Stromal cell of bone marrow (primary cell): Measurements from ENCODE around the gene LRRN2.
"Not testable (repeated sequence)": the region's sequence is repeated elsewhere in the genome, so short reads cannot be mapped to it uniquely, and the experiment has no call there.

Source experiments
- DNase-seq: peaks from one replicate; pipeline ENCODE4 v3.0.0-alpha.2; 2012; ENCODE audit warnings: low read depth

LRRN2 gene

GRCh38 chr1:204574016-204574864, 111.3 kb downstream of the LRRN2 start:
- DNase-seq = no peak

- DNase-seq = no peak
These were observed 112.3 kb downstream of the LRRN2 start for GRCh38 chr1:204572923-204573922.

GRCh38 chr1:204571631-204572030, 113.9 kb downstream of the LRRN2 start:
- DNase-seq = no peak

GRCh38 chr1:204571128-204571527, 114.4 kb downstream of the LRRN2 start:
- DNase-seq = no peak

- DNase-seq = not testable (repeated sequence)
These were observed 115.5 kb downstream of the LRRN2 start for GRCh38 chr1:204570021-204570420.

- DNase-seq = no peak
These were observed 116.1 kb downstream of the LRRN2 start for GRCh38 chr1:204569478-204569877.

- no peak for DNase-seq
These were observed 116.8 kb downstream of the LRRN2 start for GRCh38 chr1:204568576-204569315.
